Measurements from ENCODE around the gene MYDGF.
"Not testable (repeated sequence)": the region's sequence is repeated elsewhere in the genome, so short reads cannot be mapped to it uniquely, and the experiment has no call there.

The MYDGF gene

GRCh38 chr19:4699826-4700692 lies 29.9 kb upstream of the MYDGF start:
- DNase-seq (ENCODE audit: low read depth) = no peak

GRCh38 chr19:4697304-4697703 lies 27.2 kb upstream of the MYDGF start:
- DNase-seq (ENCODE audit: low read depth) = no peak

- no peak for DNase-seq (ENCODE audit: low read depth)
These were observed 25.1 kb upstream of the MYDGF start for GRCh38 chr19:4695224-4695731.

GRCh38 chr19:4694211-4694987 lies 24.3 kb upstream of the MYDGF start:
- DNase-seq (ENCODE audit: low read depth) = no peak

GRCh38 chr19:4693471-4694121 lies 23.5 kb upstream of the MYDGF start:
- DNase-seq (ENCODE audit: low read depth) = no peak

GRCh38 chr19:4693078-4693350 lies 22.9 kb upstream of the MYDGF start:
- DNase-seq (ENCODE audit: low read depth) = no peak

- DNase-seq (ENCODE audit: low read depth) = no peak
These were observed 22.3 kb upstream of the MYDGF start for GRCh38 chr19:4692251-4693077.

- DNase-seq (ENCODE audit: low read depth) = no peak
These were observed 21.2 kb upstream of the MYDGF start for GRCh38 chr19:4691373-4691772.

- DNase-seq (ENCODE audit: low read depth) = no peak
These were observed 20.2 kb upstream of the MYDGF start for GRCh38 chr19:4690361-4690760.

- no peak for DNase-seq (ENCODE audit: low read depth)
These were observed 19.3 kb upstream of the MYDGF start for GRCh38 chr19:4689403-4689802.

- DNase-seq (ENCODE audit: low read depth) = no peak
These were observed 18.4 kb upstream of the MYDGF start for GRCh38 chr19:4688587-4688986.

- no peak for DNase-seq (ENCODE audit: low read depth)
These were observed 17.3 kb upstream of the MYDGF start for GRCh38 chr19:4687396-4687795.

GRCh38 chr19:4686700-4687099 lies 16.6 kb upstream of the MYDGF start:
- no peak for DNase-seq (ENCODE audit: low read depth)

GRCh38 chr19:4684312-4685095 lies 14.4 kb upstream of the MYDGF start:
- no peak for DNase-seq (ENCODE audit: low read depth)

GRCh38 chr19:4682417-4683200 lies 12.5 kb upstream of the MYDGF start:
- no peak for DNase-seq (ENCODE audit: low read depth)

GRCh38 chr19:4680021-4680420 lies 9.9 kb upstream of the MYDGF start:
- not testable (repeated sequence) for DNase-seq (ENCODE audit: low read depth)

- DNase-seq (ENCODE audit: low read depth) = no peak
These were observed 9.0 kb upstream of the MYDGF start for GRCh38 chr19:4678881-4679790.

- no peak for DNase-seq (ENCODE audit: low read depth)
These were observed 7.0 kb upstream of the MYDGF start for GRCh38 chr19:4676955-4677731.
